GM18907 (cell line): ENCODE measurements around the gene PLSCR3.
"Not testable (repeated sequence)": the region's sequence is repeated elsewhere in the genome, so short reads cannot be mapped to it uniquely, and the experiment has no call there.

Experiments used
- ATAC-seq: cut with Tn5 transposase; IDR thresholded peaks from one replicate; pipeline ENCODE4 v1.9.1; 2021; ENCODE audit warnings: mild to moderate bottlenecking, moderate library complexity; ENCODE audit not compliant: unreplicated experiment

The PLSCR3 gene

DNA sequence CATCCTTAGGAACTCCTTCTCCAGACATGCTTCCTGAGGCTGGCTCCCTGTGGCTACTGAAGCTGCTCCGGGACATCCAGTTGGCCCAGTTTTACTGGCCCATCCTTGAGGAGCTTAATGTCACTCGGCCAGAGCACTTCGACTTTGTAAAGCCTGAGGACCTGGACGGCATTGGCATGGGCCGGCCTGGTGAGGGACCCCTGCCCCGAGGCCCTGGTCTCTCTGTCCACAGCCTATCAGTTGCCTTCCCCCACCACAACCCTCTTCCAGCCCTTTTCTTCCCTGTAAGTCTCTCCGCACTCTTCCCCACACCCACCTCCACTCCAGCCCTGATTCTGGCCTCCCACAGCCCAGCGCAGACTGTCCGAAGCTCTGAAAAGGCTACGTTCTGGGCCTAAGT, 11.4 kb downstream of the PLSCR3 start:
- no peak for ATAC-seq

DNA sequence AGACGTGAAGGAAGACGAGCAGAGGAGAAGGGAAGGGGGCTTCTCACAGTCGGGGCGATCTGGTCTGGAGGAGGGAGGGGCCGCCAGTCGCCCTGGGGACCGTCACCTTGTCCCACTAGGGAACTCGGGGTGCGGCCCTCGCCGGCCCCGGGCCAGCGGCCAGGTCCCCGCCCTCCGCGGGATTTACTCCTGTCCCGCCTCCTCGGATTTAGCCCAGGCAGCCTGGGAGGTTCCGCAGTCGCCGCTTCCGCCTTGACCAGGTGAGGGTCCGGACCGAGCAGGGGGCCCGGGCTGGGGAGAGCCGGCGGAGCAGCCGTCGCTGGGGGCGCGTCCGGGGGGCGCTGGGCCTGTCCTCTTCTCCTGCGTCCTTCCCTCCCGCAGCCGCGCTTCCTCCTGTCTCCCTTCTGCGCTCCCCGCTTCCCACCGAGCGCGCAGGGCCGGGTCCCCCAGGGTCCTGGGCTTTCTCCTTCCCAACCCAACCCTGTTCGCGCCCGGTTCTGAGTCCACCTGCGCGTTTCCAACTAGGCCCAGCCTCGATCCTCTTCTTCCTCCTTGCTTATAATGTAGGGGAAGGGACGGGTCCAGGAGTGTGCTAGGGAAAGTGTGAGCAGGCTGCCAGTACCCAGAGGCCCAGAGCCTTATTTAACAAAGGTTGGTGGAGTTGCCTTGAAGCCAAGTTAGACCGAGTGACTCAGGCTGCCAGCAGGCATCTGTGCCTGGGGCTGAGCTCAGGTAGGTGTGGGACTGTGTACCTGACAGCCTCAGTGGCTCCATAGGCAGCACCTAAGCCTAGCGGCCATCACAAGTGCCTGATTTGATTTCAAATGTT, 13.3 kb downstream of the PLSCR3 start, which contains the start of gene TNK1:
Gene TNK1 (plus strand): TSS at position 235 of the 829 bp plus-strand sequence. CDS start 1,838 bp downstream, outside the sequence.
- no peak for ATAC-seq

DNA sequence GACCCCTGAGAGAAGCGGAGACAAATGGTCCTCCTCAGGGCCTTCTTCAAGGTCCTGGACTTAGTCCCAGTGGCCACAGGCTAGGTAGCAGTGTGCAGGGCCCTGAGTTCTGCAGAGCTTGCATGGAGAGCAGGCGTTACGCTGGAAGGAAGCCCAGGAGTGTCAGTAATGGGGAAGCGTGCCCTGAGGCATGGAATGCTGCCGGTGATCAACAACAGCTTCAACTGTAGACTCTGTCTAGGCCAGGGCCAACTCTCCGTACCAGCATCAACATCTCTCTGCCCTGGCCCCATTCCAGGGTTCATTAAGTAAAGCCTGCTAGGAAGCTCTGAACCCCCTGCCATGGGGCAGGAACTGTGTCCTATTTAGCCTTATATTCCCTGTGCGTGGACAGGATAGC, 14.0 kb downstream of the PLSCR3 start:
- ATAC-seq = no peak

DNA sequence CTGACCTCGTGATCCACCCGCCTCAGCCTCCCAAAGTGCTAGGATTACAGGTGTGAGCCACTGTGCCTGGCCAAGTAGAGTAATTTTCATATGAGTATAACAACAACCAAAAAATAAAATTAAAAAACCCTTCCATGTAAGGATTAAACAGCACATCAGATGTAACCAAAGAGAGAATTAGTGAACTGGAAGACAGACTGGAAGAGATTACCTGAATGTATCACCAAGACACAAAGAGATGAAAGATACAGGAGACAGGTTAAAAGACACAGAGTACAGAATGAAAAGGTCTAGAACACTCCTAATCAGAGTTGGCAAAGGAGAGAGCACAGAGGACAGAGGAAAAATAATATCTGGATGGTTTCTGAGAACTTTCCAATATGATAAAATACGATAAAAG, 15.2 kb downstream of the PLSCR3 start:
- ATAC-seq = no peak

DNA sequence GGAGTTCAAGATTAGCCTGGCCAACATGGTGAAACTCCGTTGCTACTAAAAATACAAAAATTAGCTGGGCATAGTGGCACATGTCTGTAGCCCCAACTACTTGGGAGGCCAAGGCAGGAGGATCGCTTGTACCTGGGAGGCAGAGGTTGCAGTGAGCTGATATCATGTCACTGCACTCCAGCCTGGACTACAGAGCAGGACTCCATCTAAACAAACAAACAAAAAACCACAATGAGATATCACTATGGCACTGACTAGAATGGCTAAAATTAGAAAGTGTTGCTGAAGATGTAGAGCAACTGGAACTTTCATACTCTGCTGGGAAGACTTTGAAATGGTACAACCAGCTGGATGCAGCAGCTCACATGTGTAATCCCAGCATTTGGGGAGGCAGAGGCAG, 20.0 kb downstream of the PLSCR3 start:
- ATAC-seq = no peak

DNA sequence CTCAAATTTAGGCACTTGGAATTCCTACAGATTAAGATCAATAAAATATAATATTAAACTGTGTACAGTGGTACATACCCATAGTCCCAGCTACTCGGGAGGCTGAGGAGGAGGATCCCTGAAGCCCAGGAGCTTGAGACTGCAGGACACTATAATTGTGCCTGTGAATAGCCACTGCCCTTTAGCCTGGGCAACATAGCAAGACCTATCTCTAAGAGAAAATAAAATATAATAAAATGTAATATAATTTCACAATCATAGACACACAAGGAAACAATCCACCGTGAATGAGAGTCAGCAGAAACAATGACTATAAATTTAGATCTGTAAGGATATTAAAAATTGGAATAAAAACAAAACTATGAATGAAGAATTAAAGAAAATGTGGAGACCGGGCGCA, 23.5 kb downstream of the PLSCR3 start:
- ATAC-seq = no peak

DNA sequence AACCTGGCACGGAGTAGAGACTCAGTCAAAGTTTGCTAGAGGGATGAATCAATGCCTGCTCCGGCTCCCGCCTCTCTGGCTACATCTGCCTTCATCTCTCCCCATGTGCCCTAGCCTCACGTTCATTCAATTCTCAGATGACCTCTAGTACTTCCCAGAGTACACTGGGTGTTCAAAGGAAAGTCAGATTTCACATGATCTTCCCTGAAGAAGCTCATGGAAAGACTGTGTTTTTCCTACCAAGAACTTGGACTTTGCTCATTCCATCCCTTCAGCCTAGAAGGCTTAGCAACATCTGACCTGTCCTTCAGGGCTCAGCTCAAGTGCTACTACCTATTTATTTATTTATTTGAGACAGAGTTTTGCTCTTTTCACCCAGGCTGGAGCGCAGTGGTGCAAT, 24.5 kb downstream of the PLSCR3 start:
- ATAC-seq = no peak

DNA sequence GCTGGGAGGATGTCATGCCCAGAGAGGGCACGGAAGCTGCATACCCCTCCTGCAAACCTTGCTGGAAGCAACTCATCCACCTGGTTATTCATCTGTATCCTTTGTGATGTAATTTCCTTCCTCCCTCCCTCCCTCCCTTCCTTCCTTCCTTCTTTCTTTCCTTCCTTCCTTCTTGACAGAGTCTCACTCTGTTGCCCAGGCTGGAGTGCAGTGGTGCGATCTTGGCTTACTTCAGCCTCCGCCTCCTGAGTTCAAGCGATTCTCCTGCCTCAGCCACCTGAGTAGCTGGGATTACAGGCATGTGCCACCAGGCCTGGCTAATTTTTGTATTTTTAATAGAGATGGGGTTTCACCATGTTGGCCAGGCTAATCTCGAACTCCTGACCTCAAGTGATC, 25.7 kb downstream of the PLSCR3 start:
- ATAC-seq = not testable (repeated sequence)

DNA sequence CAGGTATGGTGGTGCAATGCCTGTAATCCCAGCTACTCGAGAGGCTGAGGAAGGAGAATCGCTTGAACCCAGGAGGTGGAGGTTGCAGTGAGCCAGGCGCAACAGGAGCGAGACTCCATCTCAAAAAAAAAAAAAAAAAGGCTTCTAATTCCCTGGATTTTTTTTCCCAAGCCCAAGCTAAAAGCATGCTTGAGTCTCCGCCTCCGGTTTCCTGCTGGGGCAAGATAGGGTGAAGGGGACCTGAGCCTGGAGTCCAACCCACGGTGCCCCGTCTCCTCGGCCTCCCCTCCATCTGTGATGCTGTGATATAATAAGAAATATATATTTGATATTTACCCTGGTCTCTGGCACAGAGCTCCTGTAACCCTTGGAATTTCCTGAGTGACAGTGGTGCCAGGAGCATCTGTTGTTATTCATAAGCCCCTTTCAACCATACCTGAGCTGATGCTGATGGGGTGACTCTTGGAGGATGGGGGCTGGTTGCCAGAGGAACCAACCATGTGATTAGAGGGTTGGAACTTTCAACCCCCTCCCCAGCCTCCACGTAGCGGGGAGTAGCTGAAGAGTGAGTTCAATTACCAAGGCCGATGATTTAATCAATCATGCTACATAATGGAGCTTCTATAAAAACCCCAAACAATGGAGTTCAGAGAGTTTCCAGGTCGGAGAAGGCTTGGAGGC, 26.3 kb downstream of the PLSCR3 start:
- no peak for ATAC-seq

DNA sequence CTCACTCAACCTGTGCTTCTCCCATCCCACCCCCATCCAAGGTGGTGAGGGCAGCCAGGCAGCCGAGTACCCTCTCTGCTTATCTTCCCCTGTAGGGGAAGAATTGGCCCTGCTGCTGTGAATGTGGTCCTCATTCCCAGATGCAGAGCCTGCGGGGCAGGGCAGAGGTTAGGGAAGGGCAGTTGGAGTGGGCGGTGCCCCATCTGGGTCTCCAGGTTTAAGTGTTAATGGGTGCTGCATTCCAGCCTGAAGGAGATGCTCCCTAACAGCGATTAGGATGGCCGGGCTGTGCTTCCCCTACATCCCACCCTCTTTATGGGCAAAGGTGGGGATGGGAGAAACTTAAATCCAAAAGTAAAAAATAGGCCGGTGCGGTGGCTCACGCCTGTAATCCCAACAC, 27.2 kb downstream of the PLSCR3 start:
- no peak for ATAC-seq

DNA sequence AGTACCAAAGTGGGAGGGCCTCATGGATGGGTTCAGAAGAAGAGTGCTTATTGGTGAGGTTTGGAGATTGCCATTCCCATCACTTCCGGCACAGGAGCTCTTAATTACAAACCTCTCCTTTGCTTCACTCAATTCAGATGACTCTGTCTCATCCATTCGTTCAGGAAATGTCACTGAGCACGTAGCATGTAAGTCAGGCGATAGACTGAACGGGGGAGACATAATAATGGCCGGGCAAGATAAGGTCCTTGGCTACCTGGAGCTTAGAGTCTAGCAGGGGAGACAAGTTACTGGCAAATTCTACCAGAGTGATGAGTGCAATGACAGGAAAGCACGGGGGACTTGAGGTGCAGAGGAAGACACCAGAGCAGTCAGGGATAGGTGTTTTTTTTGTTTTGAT, 28.4 kb downstream of the PLSCR3 start:
- ATAC-seq = not testable (repeated sequence)

DNA sequence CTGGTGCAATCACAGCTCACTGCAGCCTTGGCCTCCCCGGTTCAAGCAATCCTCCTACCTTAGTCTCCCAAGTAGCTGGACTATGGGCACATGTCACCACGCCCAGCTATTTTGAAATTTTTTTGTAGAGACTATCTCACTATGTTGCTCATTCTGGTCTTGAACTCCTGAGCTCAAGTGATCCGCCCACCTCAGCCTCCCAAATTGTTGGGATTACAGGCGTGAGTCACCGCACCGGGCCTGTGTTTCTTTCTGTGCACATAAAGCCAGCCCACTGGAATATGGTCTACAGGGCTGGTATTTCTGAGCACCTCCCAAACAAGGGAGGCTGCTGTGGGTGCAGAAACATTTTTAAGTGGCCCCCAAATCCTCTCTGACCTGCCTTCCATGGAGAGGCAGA, 31.0 kb downstream of the PLSCR3 start:
- no peak for ATAC-seq

DNA sequence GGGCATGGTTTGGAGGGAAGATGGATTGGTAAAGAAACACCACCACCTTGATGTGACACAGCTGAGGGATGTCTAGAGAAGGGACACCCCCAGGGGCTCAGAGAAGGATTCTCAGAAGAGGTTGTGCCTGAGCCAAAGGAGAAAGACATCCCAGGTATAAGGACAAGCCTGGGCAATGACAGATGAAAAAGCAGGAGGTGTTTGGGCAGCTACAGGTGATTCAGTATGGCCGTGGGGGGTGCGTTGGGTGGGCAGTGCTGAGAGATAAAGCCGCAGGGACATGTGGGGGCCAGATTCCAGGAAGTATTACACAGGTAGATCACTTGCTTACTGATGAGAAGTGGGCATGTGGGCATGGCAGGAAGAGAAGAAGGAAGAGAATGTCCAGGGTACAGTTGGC, 32.4 kb downstream of the PLSCR3 start:
- ATAC-seq = no peak

DNA sequence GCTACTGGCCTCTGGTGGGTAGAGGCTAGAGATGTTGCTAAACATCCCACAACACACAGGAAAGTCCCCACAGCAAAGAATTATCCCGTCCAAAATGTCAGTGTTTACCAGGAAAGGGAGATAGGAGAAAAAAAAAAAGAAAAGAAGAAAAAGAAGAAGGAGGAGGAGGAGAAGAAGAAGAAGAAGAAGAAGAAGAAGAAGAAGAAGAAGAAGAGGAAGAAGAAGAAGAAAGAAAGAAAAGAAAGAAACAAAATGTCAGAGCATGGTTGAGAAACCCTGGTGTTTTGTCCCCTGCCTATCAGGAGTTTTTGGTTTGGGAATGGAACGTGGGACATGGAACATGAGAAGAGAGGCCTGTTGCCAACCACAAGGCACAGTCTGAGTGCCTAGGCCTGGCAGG, 36.9 kb downstream of the PLSCR3 start:
- no peak for ATAC-seq

DNA sequence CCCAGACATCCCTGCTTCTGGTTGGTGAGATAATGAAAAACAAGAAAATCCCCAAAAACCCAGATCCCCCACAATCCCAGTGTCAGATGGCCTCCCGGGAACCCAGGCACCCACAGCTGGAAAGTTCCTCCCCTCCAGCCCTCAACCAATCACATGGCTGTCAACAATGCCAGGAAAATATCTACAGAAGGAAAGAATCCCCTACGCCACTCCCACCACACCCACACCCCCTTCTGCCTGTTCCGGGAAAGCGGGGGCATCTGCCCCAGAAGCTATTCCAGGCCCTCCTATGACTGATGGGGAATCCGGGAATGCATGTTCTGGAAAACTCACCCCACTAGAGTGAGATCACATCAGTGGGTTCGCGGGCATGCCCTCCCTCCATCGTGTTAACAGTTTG, 37.6 kb downstream of the PLSCR3 start:
- no peak for ATAC-seq

DNA sequence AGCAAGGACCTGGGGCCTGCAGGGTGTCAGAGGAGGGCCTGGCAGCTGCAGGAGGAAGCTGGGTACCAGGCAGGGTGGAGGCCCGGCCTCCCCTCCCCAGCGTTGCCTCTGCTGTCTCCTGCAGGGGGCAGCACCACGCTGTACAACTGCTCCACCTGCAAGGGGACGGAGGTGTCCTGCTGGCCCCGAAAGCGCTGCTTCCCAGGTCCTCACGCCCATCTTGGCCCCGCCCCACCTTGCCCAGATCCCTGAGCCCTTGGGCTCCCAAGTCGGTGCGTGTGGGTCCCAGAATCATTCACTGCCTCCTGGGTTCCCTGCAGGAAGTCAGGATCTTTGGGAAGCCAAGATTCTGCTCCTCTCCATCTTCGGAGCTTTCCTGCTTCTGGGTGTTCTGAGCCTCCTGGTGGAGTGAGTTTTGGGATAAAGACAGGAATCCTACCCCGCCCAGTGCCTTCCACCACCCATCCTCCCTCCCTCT, 38.2 kb downstream of the PLSCR3 start:
- ATAC-seq = peak; percentile 30

DNA sequence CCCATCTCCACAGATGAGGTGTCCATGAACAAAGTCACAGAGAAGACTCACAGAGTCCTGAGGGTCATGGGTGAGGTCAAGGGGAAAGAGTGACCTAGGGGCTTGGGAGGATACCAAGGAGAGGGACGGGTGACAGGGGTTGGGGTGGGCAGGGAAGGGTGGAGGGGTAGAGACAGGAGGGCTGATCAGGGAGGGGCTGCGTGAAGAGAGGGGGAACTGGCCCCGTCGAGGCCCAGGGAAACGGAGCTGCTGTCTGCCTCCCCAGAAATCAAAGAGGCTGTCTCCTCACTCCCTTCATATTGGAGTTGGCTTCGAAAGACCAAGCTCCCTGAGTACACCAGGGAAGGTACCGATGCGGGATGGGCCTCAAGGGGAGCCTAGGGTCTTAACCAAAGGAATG, 38.8 kb downstream of the PLSCR3 start:
- no peak for ATAC-seq

DNA sequence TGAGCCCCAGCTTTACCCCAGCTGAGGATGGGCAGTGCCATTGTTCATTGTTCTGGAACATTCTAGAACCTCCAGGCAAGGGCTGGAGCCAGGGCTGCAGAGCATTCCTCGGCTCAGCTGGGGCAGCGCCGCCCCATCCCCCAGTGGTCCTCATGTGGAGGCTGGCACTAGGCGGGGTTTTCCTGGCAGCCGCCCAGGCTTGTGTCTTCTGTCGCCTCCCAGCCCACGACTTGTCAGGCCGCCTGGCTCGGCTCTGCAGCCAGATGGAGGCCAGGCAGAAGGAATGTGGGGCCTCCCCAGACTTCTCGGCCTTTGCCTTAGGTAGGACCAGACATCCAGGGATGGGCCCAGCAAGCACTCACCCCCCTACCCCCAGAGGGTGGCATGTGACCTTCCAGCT, 39.3 kb downstream of the PLSCR3 start, which contains the start of gene TMEM95:
Gene TMEM95 (plus strand): TSS at position 104 of the 400 bp plus-strand sequence. CDS start 49 bp downstream, at position 153.
- no peak for ATAC-seq

DNA sequence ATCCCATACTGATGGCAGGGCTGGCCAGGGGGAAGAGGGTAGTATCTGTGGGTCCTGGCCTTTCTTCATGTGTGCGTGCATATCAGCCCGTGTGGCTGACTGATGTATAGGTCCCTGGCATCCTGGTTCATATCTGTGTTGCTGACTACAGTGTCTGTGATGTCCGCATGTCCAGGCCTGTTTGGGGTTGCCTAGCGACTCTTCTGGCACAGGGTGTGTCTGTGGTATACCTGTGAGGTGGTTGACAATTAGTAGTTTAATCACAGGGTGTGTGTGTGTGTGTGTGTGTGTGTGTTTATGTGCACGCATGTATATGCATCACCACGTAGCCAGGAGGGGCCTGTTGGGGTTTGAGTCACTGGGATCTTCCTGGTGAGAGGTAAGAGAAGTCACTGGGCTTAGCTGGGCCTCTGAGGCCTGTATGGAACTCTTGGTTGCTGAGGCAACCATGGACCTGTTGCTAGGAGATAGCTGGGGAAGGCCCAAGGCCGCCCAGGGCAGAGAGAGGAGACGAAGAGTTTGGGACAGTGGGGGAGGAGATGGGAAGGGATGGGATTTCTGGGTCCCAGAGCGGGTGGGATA, 40.0 kb downstream of the PLSCR3 start:
- no peak for ATAC-seq

DNA sequence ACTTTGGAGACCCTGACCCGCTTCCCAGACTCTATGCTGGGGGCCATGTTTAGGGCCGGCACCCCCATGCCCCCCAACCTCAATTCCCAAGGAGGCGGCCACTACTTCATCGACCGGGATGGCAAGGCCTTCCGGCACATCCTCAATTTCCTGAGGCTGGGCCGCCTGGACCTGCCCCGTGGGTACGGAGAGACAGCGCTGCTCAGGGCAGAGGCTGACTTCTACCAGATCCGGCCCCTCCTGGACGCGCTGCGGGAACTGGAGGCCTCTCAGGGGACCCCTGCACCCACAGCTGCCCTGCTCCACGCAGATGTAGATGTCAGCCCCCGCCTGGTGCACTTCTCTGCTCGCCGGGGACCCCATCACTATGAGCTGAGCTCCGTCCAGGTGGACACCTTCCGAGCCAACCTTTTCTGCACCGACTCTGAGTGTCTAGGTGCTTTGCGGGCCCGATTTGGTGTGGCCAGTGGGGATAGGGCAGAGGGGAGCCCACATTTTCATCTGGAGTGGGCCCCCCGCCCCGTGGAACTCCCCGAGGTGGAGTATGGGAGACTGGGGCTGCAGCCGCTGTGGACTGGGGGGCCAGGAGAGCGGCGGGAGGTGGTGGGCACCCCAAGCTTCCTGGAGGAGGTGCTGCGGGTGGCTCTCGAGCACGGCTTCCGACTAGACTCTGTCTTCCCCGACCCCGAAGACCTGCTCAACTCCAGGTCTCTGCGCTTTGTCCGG, 41.3 kb downstream of the PLSCR3 start:
- ATAC-seq = no peak

DNA sequence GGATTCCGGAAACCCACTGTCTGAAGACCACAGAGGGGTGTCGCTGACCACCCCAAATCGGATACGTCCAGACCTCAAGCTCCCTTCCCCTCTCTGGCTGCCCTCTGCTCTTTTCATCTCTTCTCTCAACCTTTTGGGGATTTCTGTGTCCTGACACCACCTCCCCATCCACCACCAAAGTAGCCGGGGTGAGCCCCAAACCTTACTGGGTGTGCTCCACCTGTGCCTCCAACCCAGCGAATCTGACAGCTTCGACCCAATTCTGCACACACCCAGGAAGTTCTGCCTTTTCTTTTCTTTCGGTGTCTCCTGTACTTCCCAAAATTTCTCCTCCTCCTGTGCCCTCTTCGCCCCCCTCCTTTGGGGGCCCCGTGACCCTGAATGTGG, 41.8 kb downstream of the PLSCR3 start:
- no peak for ATAC-seq
